Right lobe of liver (tissue), 6 donors: ENCODE results near the gene APBA3. TPM values are rescaled to one million over a fixed set of nuclear protein-coding genes. Genes with fewer than 3 reads are reported as not detected.

Source experiments
- ATAC-seq, 4 donors: fragments of 200-7000 bp; cut with Tn5 transposase; one replicate each; pipeline ENCODE4 v1.9.1; 2020; ENCODE audit warnings: mild to moderate bottlenecking in 4 of 4, moderate library complexity in 4 of 4
- DNase-seq, 3 donors: peaks; one replicate each; pipeline ENCODE4 v3.0.0-alpha.2; 2020
- H3K27ac ChIP-seq, 3 donors: fragments of 200-600 bp; one replicate each; pipeline ENCODE4 v1.8.0; 2022
- H3K27me3 ChIP-seq, 2 donors: fragments of 200-600 bp; one replicate each; pipeline ENCODE4 v1.8.0; 2022
- H3K36me3 ChIP-seq, 4 donors: fragments of 200-600 bp; sonication (generic) in 1 of 4; one replicate each; pipeline versions ENCODE4 v1.5.1 to v1.8.0; 2017 to 2022; ENCODE audit warnings: control low read depth in 1 of 4
- H3K4me1 ChIP-seq, 4 donors: fragments of 200-600 bp; sonication (generic) in 1 of 4; one replicate each; pipeline versions ENCODE4 v1.5.1 to v1.8.0; 2017 to 2022; ENCODE audit warnings: control low read depth in 1 of 4
- H3K4me3 ChIP-seq, 3 donors: fragments of 200-600 bp; one replicate each; pipeline ENCODE4 v1.8.0; 2022
- H3K9me3 ChIP-seq, 4 donors: fragments of 200-600 bp; sonication (generic) in 1 of 4; one replicate each; pipeline versions ENCODE4 v1.5.1 to v1.8.0; 2017 to 2022; ENCODE audit warnings: control low read depth in 1 of 4
- POLR2A ChIP-seq: fragments of 450-650 bp; IDR thresholded peaks from one replicate; pipeline ENCODE4 v1.6.1; 2017; ENCODE audit warnings: antibody characterized with exemption, mild to moderate bottlenecking
- whole genome bisulfite sequencing: methylation state at CpG from one replicate; pipeline ENCODE4 v1.1.6; 2018; ENCODE audit warnings: low coverage, low lambda C conversion rate; ENCODE audit not compliant: insufficient coverage; ENCODE audit errors: missing lambda C conversion rate; 5-methylcytosine and 5-hydroxymethylcytosine counted together
- intact Hi-C, 2 donors: fragments of 100-400 bp; cut with DNase I; formaldehyde crosslinking; loops; one replicate each; pipeline versions ENCODE4 v1.11.2 to v1.14.1; 2022
- total RNA-seq, 6 experiments: library from RNA; depleted of rRNA in 2 of 6; stranded (reverse); fragments of >200 nt in 2 of 6; fragmentation: NEBNext Ultra II Directional in 3 of 6; extraction: Animal tissue kit (Norgen Biotek cat#: 25700) in 3 of 6; gene quantifications; one replicate each; pipeline versions ENCODE4 v1.1.0 to v1.2.4, GENCODE V29; 2016 to 2023
- TF ChIP-seq, protein P1 (sequence below), 4 donors: fragments of 200-600 bp in 3 of 4; fragments of 450-650 bp in 1 of 4; IDR thresholded peaks; one replicate each; pipeline versions ENCODE4 v1.5.1 to v1.8.0; 2016 to 2022; ENCODE audit warnings: antibody characterized with exemption in 4 of 4, mild to moderate bottlenecking in 2 of 4
- donor health status: DM: no; HTN: yes; CAD: no.
- donor health status: DM: no; HTN: no; CAD: no.
- donor health status: DM: no; HTN: no; CAD: no.
- donor health status: DM: no; HTN: yes; CAD: no.
- donor health status: DM: no; HTN: yes; CAD: no.

Gene APBA3
- total RNA-seq, 6 experiments from 2014 or later = 10.1 to 24.1 (median 12.6) TPM

DNA sequence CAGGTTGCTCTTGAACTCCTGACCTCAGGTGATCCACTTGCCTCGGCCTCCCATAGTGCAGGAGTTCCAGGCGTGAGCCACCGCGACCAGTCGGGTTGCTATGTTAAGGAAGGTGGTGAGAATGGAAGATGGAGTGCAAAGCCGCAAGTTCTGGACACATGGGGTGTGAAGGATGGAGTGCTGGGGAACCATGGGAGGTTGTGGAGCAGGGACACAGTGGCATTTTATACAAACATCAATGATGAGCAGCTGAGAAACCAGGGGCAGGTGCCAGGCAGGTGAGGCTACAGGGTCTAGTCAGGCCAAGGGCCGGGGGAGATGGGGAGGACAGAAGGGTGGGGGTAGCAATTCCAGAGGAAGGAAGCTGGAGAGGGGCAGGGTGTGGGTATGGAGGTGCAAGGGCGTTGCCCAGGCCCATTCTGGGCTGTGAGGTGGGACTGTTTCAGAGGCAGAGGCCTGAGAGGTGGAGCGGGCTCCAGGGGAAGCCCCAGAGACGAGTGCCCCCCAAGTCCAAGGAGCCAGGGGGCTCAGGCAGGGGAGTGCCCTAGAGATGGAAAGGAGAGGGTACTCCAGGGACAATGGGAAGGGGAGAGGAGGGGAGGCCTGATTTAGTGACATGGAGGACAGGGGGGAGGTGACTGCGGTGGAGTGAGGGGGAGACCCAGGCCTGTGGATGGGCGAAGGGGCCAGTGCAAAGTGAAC lies 12.5 kb upstream of the APBA3 start:
- Histone ChIP-seq H3K36me3 (no peaks in the 10 kb centered on the region), H3K27me3 (no peaks in the 10 kb centered on the region), H3K4me1 (no peaks in the 10 kb centered on the region), H3K4me3 (no peak overlapping the region), H3K27ac (no peak overlapping the region), H3K9me3 (no peaks in the 10 kb centered on the region)
- no peak for TF ChIP-seq POLR2A
- TF ChIP-seq, protein P1, sequence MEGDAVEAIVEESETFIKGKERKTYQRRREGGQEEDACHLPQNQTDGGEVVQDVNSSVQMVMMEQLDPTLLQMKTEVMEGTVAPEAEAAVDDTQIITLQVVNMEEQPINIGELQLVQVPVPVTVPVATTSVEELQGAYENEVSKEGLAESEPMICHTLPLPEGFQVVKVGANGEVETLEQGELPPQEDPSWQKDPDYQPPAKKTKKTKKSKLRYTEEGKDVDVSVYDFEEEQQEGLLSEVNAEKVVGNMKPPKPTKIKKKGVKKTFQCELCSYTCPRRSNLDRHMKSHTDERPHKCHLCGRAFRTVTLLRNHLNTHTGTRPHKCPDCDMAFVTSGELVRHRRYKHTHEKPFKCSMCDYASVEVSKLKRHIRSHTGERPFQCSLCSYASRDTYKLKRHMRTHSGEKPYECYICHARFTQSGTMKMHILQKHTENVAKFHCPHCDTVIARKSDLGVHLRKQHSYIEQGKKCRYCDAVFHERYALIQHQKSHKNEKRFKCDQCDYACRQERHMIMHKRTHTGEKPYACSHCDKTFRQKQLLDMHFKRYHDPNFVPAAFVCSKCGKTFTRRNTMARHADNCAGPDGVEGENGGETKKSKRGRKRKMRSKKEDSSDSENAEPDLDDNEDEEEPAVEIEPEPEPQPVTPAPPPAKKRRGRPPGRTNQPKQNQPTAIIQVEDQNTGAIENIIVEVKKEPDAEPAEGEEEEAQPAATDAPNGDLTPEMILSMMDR (IDR thresholded peaks at IDR 0.05) = no peak
- ATAC-seq (no peak), DNase-seq (no peak)
- intact Hi-C loops = no loop called here
- WGBS = 71% methylated on average over 12 of the region's 12 CpGs

DNA sequence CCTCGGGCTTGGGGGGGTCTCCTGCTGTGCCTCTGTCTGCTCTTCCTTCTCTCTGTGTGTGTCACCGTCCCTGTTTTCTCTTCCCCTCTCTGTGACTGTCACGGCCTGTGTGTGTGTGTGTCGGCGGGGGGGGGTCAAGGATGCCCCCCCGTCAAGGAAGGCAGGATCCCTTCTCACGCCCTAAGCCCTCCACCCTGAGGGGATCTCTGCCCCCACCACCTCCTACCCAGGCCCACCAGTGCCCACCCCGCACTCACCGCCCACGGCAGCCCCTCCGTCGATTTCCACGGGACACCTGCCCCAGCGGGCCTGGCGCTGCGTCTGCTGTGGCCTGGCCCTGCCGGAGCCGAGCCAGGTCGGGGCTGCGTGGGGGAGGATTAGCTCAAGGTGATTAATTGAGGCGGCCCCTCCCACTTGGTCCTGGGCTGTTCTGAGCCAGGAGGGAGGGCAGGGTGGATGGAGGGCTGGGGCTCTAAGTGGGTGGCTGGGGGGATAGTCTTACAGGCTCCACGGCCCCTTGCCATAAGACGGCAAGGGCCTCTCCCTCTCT lies 10.5 kb upstream of the APBA3 start, which contains the start of gene RAX2:
Gene RAX2, minus strand, starts transcription at position 323 of the 550 bp plus-strand sequence. CDS start 486 bp downstream, outside the sequence.
- Histone ChIP-seq H3K36me3 (peaks cover 0 to 10% (median 0%) of the 10 kb centered on the region in 4 donors), H3K27ac (no peak within 1 kb of the TSS), H3K27me3 (no peaks in the 10 kb centered on the region), H3K4me1 (no peaks in the 10 kb centered on the region), H3K4me3 (no peak within 1 kb of the TSS), H3K9me3 (no peaks in the 10 kb centered on the region)
- no peak for TF ChIP-seq POLR2A
- TF ChIP-seq, protein P1 (IDR thresholded peaks at IDR 0.05) = no peak
- WGBS = 69% methylated on average over 14 of the region's 23 CpGs
- intact Hi-C loops = no loop called here
- ATAC-seq (no peak), DNase-seq (no peak)

DNA sequence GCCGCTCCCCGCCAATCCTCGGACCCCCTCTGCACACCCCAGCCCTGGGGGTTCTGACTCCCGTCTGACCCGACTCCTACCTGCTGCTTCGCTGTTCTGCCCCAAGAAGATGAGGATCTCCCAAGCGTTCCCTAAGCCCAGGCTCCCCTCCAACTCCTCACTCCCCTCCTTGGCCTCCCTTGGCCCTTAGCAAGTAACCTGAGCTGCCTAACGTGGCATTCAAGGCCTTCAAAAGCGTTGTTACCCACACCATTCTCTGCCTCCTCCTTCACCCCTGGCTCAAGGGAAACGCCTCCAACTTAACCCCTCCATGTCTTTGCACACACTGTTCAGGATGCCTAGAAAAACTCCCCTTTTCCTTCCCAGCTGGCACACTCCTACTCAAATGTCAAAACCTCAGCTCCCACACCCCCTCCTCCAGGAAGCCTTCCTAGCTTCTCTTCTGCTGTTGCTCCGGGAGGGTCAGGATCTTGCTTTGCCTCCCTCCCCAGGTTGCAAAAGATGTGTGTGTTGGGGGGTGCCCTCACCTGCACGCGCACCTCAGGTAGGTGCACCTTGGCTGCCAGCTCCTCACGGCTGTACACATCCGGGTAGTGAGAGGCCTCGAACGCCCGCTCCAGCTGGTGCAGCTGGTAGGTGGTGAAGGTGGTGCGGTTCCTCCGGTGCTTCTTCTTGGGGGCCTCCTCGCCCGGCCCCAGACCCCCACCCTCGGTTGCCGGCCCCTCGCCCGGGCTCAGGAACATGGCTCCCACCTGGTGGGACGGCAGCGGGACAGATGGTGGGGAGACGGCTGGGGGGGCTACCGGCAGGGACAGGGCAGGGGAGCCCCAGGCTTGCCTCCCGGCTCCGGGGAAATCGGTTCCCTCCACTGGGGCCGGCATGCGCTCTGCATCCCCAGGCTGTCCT lies 9.8 kb upstream of the APBA3 start:
- Histone ChIP-seq H3K4me1 (no peaks in the 10 kb centered on the region), H3K27ac (no peak overlapping the region), H3K9me3 (no peaks in the 10 kb centered on the region), H3K36me3 (peaks cover 0 to 11% (median 0%) of the 10 kb centered on the region in 4 donors), H3K27me3 (no peaks in the 10 kb centered on the region), H3K4me3 (no peak overlapping the region)
- ATAC-seq = no peak
- TF ChIP-seq, protein P1 (IDR thresholded peaks at IDR 0.05) = no peak
- TF ChIP-seq POLR2A = no peak
- intact Hi-C loops = no loop called here
- 65% methylated on average over 4 of the region's 35 CpGs for WGBS
- DNase-seq = no peak

DNA sequence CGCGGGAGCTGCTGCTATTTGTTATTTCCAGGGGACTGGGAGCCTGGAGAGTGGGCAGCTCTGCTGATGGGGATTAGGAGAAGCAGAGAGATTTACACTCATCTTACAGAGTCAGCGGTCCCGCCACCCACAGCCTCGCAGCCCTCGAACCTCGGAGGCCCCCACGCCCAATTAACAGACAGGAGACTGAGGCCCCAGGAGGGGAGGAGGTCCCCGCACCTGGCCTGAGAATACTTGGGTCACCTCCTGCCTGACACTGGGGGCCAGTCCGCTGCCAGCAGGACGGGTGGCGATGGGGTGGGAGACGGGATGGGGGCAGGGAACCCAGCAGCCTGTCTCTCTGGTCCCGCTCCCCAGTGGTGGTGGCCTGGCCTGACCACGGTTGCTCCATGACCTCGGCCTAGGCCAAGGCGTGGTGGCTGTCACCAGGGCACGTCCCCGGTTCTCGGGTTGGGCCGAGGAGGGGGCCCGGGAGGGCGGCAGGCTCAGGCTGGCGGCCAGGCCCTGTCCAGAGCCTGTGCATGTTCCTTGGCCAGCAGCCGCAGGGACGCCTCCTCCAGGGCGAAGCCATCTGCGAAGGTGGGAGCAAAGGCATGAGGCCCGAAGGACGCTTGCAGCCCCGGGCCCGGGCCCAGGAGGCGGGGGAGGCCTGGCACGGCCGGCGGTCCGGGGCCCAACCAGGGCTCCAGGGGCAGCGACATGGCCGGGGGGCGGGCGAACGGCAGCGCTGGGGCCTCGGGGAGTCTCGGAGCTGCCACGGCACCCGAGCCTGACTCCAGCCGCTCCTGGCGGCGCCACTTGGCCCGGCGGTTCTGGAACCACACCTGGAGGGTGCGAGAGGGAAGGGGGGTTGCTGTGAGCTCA lies 8.9 kb upstream of the APBA3 start:
- no CpG with 5 or more reads among the region's 53 CpGs for WGBS
- no peak for DNase-seq
- H3K36me3 ChIP-seq = peaks cover 0 to 16% (median 0%) of the 10 kb centered on the region in 4 donors

More for the DNA sequence above, 8.9 kb upstream of the APBA3 start:
- ATAC-seq = peak in 2 of 4 donors; percentile 5 to 16
- Histone ChIP-seq H3K4me1 (no peaks in the 10 kb centered on the region), H3K27ac (no peak overlapping the region), H3K4me3 (no peak overlapping the region), H3K27me3 (no peaks in the 10 kb centered on the region), H3K9me3 (no peaks in the 10 kb centered on the region)
- no peak for TF ChIP-seq POLR2A
- TF ChIP-seq, protein P1 (IDR thresholded peaks at IDR 0.05) = no peak
- intact Hi-C loops = no loop called here
